HUES6 (cell line): ENCODE results near the gene NLRP9.
"Not testable (repeated sequence)": the region's sequence is repeated elsewhere in the genome, so short reads cannot be mapped to it uniquely, and the experiment has no call there.

ENCODE experiments used
- H3K27ac ChIP-seq: 2 replicates; pipeline ENCODE4 v1.7.0; 2013; ENCODE audit warnings: low read depth, mild to moderate bottlenecking, low read length, inconsistent platforms
- H3K27me3 ChIP-seq: 2 replicates; pipeline ENCODE4 v1.6.1; 2013; ENCODE audit warnings: low read length; ENCODE audit not compliant: control insufficient read depth, insufficient read depth
- H3K36me3 ChIP-seq: 2 replicates; pipeline ENCODE4 v1.6.1; 2013; ENCODE audit warnings: low read length; ENCODE audit not compliant: control insufficient read depth, insufficient read depth
- H3K4me1 ChIP-seq: 2 replicates; pipeline ENCODE4 v1.6.1; 2013; ENCODE audit warnings: low read length; ENCODE audit not compliant: control insufficient read depth, insufficient read depth
- H3K4me3 ChIP-seq: 2 replicates; pipeline ENCODE4 v1.5.1; 2013; ENCODE audit warnings: low read depth, low read length
- H3K9ac ChIP-seq: one replicate; pipeline ENCODE4 v1.6.1; 2013; ENCODE audit warnings: mild to moderate bottlenecking, low read length
- H3K9me3 ChIP-seq: 2 replicates; pipeline ENCODE4 v1.6.1; 2013; ENCODE audit warnings: low read depth, low read length; ENCODE audit not compliant: control insufficient read depth, insufficient read depth

NLRP9 gene

DNA sequence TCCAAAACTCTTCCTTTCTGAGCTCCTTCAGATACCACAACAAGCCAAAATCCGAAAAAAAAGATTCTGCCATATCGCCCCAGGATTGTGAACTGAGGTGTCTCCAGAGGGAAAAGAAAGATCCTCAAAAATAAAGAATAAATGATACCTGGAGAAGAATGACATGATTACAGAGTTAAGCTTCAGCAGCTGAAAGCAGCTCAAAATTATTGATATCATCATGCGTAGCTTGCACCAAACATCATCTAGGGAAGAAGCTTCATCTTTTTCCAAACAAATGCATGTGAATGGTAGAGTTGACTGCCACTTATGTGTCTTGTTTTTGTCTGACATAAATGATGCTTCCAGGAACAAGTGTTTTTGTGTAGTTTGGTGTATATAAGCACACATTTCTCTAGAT, at the start of gene NLRP9:
Gene NLRP9, minus strand, starts transcription at position 101 of the 400 bp plus-strand sequence. Its CDS starts 28 bp downstream, at position 73.
- H3K9me3 ChIP-seq, result peaks cover 29% of the 10 kb centered on the region; the same call in 1 of the 2 replicates

GRCh38 chr19:55781112-55781511, 42.9 kb upstream of the NLRP9 start:
- no peak overlapping the region for H3K9ac ChIP-seq
- no peak overlapping the region for H3K4me3 ChIP-seq
- no peaks in the 10 kb centered on the region for H3K4me1 ChIP-seq
- H3K36me3 ChIP-seq, result no peaks in the 10 kb centered on the region
- H3K27ac ChIP-seq, result no peak overlapping the region
- peaks cover 43% of the 10 kb centered on the region; the same call in 1 of the 2 replicates for H3K9me3 ChIP-seq
- peaks cover 45% of the 10 kb centered on the region; the same call in 1 of the 2 replicates for H3K27me3 ChIP-seq

More for the DNA sequence above, at the start of gene NLRP9:
- Histone ChIP-seq H3K27ac (no peak within 1 kb of the TSS), H3K4me1 (no peaks in the 10 kb centered on the region), H3K9ac (no peak within 1 kb of the TSS), H3K27me3 (no peaks in the 10 kb centered on the region; the same call in 1 of the 2 replicates), H3K36me3 (no peaks in the 10 kb centered on the region), H3K4me3 (no peak within 1 kb of the TSS)

- H3K9me3 ChIP-seq, result peaks cover 28% of the 10 kb centered on the region; the same call in 1 of the 2 replicates
- no peak overlapping the region for H3K4me3 ChIP-seq
- no peaks in the 10 kb centered on the region for H3K36me3 ChIP-seq
- no peaks in the 10 kb centered on the region for H3K4me1 ChIP-seq
- H3K27me3 ChIP-seq, result peaks cover 30% of the 10 kb centered on the region; the same call in 1 of the 2 replicates
- H3K9ac ChIP-seq, result no peak overlapping the region
- no peak overlapping the region for H3K27ac ChIP-seq
Measured at GRCh38 chr19:55778331-55778730, 40.1 kb upstream of the NLRP9 start.

DNA sequence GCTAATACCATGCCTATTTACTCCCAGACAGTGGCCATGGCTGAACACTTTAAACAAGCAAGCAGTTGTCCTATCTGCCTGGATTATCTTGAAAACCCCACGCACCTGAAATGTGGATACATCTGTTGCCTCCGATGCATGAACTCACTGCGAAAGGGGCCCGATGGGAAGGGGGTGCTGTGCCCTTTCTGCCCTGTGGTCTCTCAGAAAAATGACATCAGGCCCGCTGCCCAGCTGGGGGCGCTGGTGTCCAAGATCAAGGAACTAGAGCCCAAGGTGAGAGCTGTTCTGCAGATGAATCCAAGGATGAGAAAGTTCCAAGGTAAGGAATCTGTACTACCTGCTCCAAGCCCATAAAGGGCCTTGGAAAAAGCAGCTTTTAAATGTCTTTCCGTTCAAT, 39.3 kb upstream of the NLRP9 start:
- no peak overlapping the region for H3K9ac ChIP-seq
- H3K4me1 ChIP-seq, result no peaks in the 10 kb centered on the region
- no peak overlapping the region for H3K4me3 ChIP-seq
- peaks cover 26% of the 10 kb centered on the region; the same call in 1 of the 2 replicates for H3K27me3 ChIP-seq
- no peaks in the 10 kb centered on the region for H3K36me3 ChIP-seq
- peaks cover 25% of the 10 kb centered on the region; the same call in 1 of the 2 replicates for H3K9me3 ChIP-seq
- H3K27ac ChIP-seq, result no peak overlapping the region

GRCh38 chr19:55769632-55770031, 31.4 kb upstream of the NLRP9 start:
- H3K27ac ChIP-seq, H3K36me3 ChIP-seq, H3K27me3 ChIP-seq, H3K4me1 ChIP-seq, H3K9me3 ChIP-seq, H3K9ac ChIP-seq, H3K4me3 ChIP-seq: not testable (repeated sequence)

DNA sequence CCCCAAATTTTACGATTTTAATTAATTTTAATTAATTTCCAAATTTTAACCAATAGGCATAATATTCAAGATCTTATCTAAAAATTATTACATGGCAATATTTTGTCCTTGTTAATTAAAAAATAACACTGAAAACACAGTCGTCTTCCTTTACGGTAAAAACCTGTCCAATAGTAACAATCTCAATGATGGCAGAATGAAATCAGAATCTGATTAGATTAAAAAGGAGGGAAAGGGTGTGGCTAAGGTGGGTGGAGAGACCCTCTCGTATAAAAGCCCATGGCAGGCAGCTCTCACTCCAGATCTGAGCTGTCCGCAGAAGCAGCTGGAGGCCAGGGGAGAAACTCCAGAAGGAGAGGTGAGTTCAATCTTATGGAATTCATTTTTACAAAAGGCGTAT, 30.6 kb upstream of the NLRP9 start, which contains the start of gene RFPL4AL1:
Gene RFPL4AL1, plus strand, starts transcription at position 301 of the 400 bp plus-strand sequence. CDS start 2,687 bp downstream, outside the sequence.
- not testable (repeated sequence) for H3K36me3 ChIP-seq, H3K27me3 ChIP-seq, H3K4me1 ChIP-seq, H3K4me3 ChIP-seq, H3K27ac ChIP-seq, H3K9me3 ChIP-seq, H3K9ac ChIP-seq

- Histone ChIP-seq H3K36me3 (no peaks in the 10 kb centered on the region), H3K27ac (no peak overlapping the region), H3K9me3 (peaks cover 9% of the 10 kb centered on the region; the same call in 1 of the 2 replicates), H3K27me3 (peaks cover 5% of the 10 kb centered on the region; the same call in 1 of the 2 replicates), H3K4me1 (no peaks in the 10 kb centered on the region), H3K4me3 (no peak overlapping the region), H3K9ac (no peak overlapping the region)
Measured at GRCh38 chr19:55766466-55766865, 28.3 kb upstream of the NLRP9 start.

- H3K27me3 ChIP-seq, H3K27ac ChIP-seq, H3K4me1 ChIP-seq, H3K4me3 ChIP-seq, H3K9ac ChIP-seq, H3K36me3 ChIP-seq: not testable (repeated sequence)
- peaks cover 26% of the 10 kb centered on the region; the same call in 1 of the 2 replicates for H3K9me3 ChIP-seq
Measured at GRCh38 chr19:55758797-55759196, 20.6 kb upstream of the NLRP9 start, which contains the start of gene RFPL4A. Gene RFPL4A (plus strand): TSS chr19:55759097. CDS start chr19:55761801, 2,704 bp downstream.

DNA sequence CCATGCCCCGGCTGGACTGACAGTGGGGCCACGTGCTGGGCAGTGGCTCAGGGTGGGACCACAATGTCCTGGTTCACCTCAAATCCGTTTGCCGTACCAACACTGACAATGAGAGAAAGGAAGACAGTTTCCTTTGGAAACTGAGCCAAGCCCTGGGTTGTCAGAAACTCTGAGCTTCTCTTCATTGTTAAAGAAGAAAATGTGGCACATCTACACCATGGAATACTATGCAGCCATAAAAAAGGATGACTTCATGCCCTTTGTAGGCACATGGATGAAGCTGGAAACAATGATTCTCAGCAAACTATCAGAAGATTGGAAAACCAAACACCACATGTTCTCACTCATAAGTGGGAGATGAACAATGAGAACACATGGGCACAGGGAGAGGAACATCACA, 18.6 kb upstream of the NLRP9 start:
- Histone ChIP-seq H3K9me3 (peaks cover 30% of the 10 kb centered on the region; the same call in 1 of the 2 replicates), H3K27me3 (peaks cover 12% of the 10 kb centered on the region; the same call in 1 of the 2 replicates)

GRCh38 chr19:55753401-55753800, 15.2 kb upstream of the NLRP9 start:
- no peak overlapping the region for H3K9ac ChIP-seq
- peaks cover 27% of the 10 kb centered on the region; the same call in 1 of the 2 replicates for H3K9me3 ChIP-seq
- no peaks in the 10 kb centered on the region for H3K36me3 ChIP-seq
- no peak overlapping the region for H3K27ac ChIP-seq
- no peak overlapping the region for H3K4me3 ChIP-seq
- peaks cover 12% of the 10 kb centered on the region; the same call in 1 of the 2 replicates for H3K27me3 ChIP-seq
- no peaks in the 10 kb centered on the region for H3K4me1 ChIP-seq

More for the DNA sequence above, 18.6 kb upstream of the NLRP9 start:
- not testable (repeated sequence) for H3K36me3 ChIP-seq, H3K27ac ChIP-seq, H3K9ac ChIP-seq, H3K4me3 ChIP-seq, H3K4me1 ChIP-seq

DNA sequence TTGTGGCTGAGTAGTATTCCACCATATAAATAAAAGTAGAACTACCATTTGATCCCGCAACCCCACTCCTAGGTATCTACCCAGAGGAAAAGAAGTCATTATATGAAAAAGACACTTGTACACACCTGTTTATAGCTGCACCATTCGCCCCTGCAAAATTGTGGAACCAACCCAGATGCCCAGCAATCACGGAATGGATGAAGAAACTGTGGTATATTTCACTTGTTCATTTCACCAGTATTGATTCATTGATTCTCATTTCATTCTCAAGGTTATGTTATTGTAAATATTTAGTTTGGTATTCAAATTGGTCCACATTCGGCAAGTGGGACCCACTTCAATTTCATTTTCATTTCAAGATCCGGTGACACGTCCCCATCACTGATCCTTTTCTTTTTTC, 12.5 kb upstream of the NLRP9 start:
- no peak overlapping the region for H3K4me3 ChIP-seq
- H3K9me3 ChIP-seq, result peaks cover 38% of the 10 kb centered on the region; the same call in 1 of the 2 replicates
- no peak overlapping the region for H3K9ac ChIP-seq
- peaks cover 12% of the 10 kb centered on the region; the same call in 1 of the 2 replicates for H3K27me3 ChIP-seq
- H3K4me1 ChIP-seq, result no peaks in the 10 kb centered on the region
- no peak overlapping the region for H3K27ac ChIP-seq
- no peaks in the 10 kb centered on the region for H3K36me3 ChIP-seq
